HCT116 (cell line): Measurements from ENCODE around the gene ACAP2. TPM values are rescaled to one million over a fixed set of nuclear protein-coding genes. Genes with fewer than 3 reads are reported as not detected.
"Not testable (repeated sequence)": the region's sequence is repeated elsewhere in the genome, so short reads cannot be mapped to it uniquely, and the experiment has no call there.

Experiments used
- ATAC-seq: fragments of 200-7000 bp; cut with Tn5 transposase; 2 replicates; pipeline ENCODE4 v1.9.1; 2020; ENCODE audit warnings: mild to moderate bottlenecking, moderate library complexity
- BruUV-seq: library from RNA; stranded (reverse); fragments of 400-500 nt; replicated peaks from 2 replicates; lab custom pipeline; 2021; lab: Mats Ljungman, UMichigan
- CTCF ChIA-PET: fragments of 300-600 bp; sonication (Branson Sonifier 250); formaldehyde crosslinking; loops from one replicate; lab custom pipeline; 2021; ENCODE audit warnings: antibody characterized with exemption; lab: Charles Lee
- POLR2A ChIA-PET: fragments of 300-600, 350-600 bp; sonication (Branson Sonifier 250); formaldehyde crosslinking; loops from one replicate; lab custom pipeline; 2021; ENCODE audit warnings: antibody characterized with exemption; lab: Charles Lee
- RAD21 ChIA-PET, 2 experiments: fragments of 300-600 bp; sonication (Branson Sonifier 250); formaldehyde crosslinking; loops; one replicate each; lab custom pipeline; 2023; ENCODE audit warnings: low total read pairs in 2 of 2; ENCODE audit not compliant: uncharacterized antibody in 2 of 2, unreplicated experiment in 2 of 2, low non-redundant PET in 1 of 2; lab: Charles Lee
- DNase-seq: peaks from one replicate; pipeline ENCODE4 v3.0.0-alpha.2; 2010; ENCODE audit warnings: low read depth, low spot score
- H2AFZ ChIP-seq: fragments of 200-600 bp; shearing (Covaris generic), sonication (generic); 2 replicates; pipeline ENCODE4 v1.6.1; 2017; ENCODE audit warnings: low read depth, mixed run types, mixed read lengths, antibody characterized with exemption, low read length; ENCODE audit not compliant: poor library complexity, severe bottlenecking
- H3K27ac ChIP-seq: 2 replicates; pipeline ENCODE4 v1.5.1; 2012; ENCODE audit warnings: low read depth, low read length
- H3K27me3 ChIP-seq: fragments of 200-600 bp; sonication (generic); 2 replicates; pipeline ENCODE4 v1.6.1; 2016; ENCODE audit warnings: mixed run types, low read length, mixed read lengths; ENCODE audit not compliant: insufficient read depth
- H3K36me3 ChIP-seq, 2 experiments: fragments of 200-500 bp in 1 of 2; fragments of 200-600 bp in 1 of 2; sonication (Bioruptor generic) in 1 of 2; sonication (generic) in 1 of 2; 2 replicates each; pipeline versions ENCODE4 v1.5.1 to v1.6.1; 2014 to 2016; ENCODE audit warnings: low read length in 2 of 2, inconsistent platforms in 1 of 2, mixed read lengths in 1 of 2, mixed run types in 1 of 2; ENCODE audit not compliant: insufficient read depth in 2 of 2, control insufficient read depth in 1 of 2
- H3K4me1 ChIP-seq, 2 experiments: fragments of 200-600 bp in 1 of 2; sonication (generic) in 1 of 2; 2 replicates each; pipeline versions ENCODE4 v1.5.1 to v1.6.1; 2012 to 2017; ENCODE audit warnings: low read length in 2 of 2, inconsistent platforms in 1 of 2, mild to moderate bottlenecking in 1 of 2, mixed read lengths in 1 of 2, mixed run types in 1 of 2, moderate library complexity in 1 of 2; ENCODE audit not compliant: insufficient read depth in 2 of 2, control insufficient read depth in 1 of 2
- H3K4me2 ChIP-seq: fragments of 200-600 bp; sonication (generic); 2 replicates; pipeline ENCODE4 v1.6.1; 2017; ENCODE audit warnings: mixed run types, low read length, mixed read lengths
- H3K4me3 ChIP-seq, 2 experiments: fragments of 200-600 bp in 1 of 2; sonication (generic) in 1 of 2; replicated peaks in 1 of 2; 2 replicates each; pipeline ENCODE4 v1.5.1; 2011 to 2016; ENCODE audit warnings: low read length in 2 of 2, control low read depth in 1 of 2, low read depth in 1 of 2, mild to moderate bottlenecking in 1 of 2, mixed read lengths in 1 of 2, mixed run types in 1 of 2
- H3K79me2 ChIP-seq: fragments of 200-600 bp; sonication (generic); 2 replicates; pipeline ENCODE4 v1.6.1; 2017; ENCODE audit warnings: mild to moderate bottlenecking, mixed run types, low read length, moderate library complexity, mixed read lengths; ENCODE audit not compliant: insufficient read depth
- H3K9ac ChIP-seq: fragments of 200-600 bp; sonication (generic); 2 replicates; pipeline ENCODE4 v1.6.1; 2016; ENCODE audit warnings: low read length, mixed read lengths
- H3K9me2 ChIP-seq: fragments of 200-600 bp; sonication (generic), shearing (Covaris generic); 2 replicates; pipeline ENCODE4 v1.6.1; 2017; ENCODE audit warnings: mixed run types, mild to moderate bottlenecking, moderate library complexity; ENCODE audit not compliant: insufficient read depth
- H3K9me3 ChIP-seq, 2 experiments: fragments of 200-500 bp in 1 of 2; fragments of 200-600 bp in 1 of 2; sonication (Bioruptor generic) in 1 of 2; sonication (generic) in 1 of 2; 2 replicates each; pipeline ENCODE4 v1.6.1; 2014 to 2017; ENCODE audit warnings: low read length in 2 of 2, mixed read lengths in 2 of 2, inconsistent platforms in 1 of 2, low read depth in 1 of 2, mild to moderate bottlenecking in 1 of 2, mixed run types in 1 of 2, moderate library complexity in 1 of 2; ENCODE audit not compliant: control insufficient read depth in 1 of 2, insufficient read depth in 1 of 2
- H4K20me1 ChIP-seq: fragments of 200-600 bp; sonication (generic), shearing (Covaris generic); 2 replicates; pipeline ENCODE4 v1.6.1; 2017; ENCODE audit warnings: mixed run types, mild to moderate bottlenecking, moderate library complexity; ENCODE audit not compliant: insufficient read depth
- CBX3 ChIP-seq: IDR thresholded peaks from 2 replicates; pipeline ENCODE4 v1.6.1; 2012; ENCODE audit warnings: low read depth
- FOSL1 ChIP-seq: IDR thresholded peaks from 2 replicates; pipeline ENCODE4 v1.6.1; 2012; ENCODE audit warnings: low read depth
- JUND ChIP-seq: IDR thresholded peaks from 2 replicates; pipeline ENCODE4 v1.6.1; 2012
- ZFX ChIP-seq: fragments of 450-650 bp; IDR thresholded peaks from 2 replicates; pipeline ENCODE4 v1.6.1; 2017
- ZNF274 ChIP-seq: fragments of 200-500 bp; sonication (Bioruptor generic); IDR thresholded peaks from 2 replicates; pipeline ENCODE4 v1.6.1; 2014; ENCODE audit warnings: mild to moderate bottlenecking, low read depth, low read length, inconsistent platforms
- intact Hi-C: fragments of 100-400 bp; cut with micrococcal nuclease; formaldehyde crosslinking; loops from 2 replicates; pipeline ENCODE4 v1.10.0; 2022
- total RNA-seq: library from RNA; stranded (reverse); gene quantifications from one replicate; pipeline ENCODE4 v1.2.1, GENCODE V29; 2021; ENCODE audit not compliant: unreplicated experiment
- TF ChIP-seq, protein P1 (sequence below): IDR thresholded peaks from 2 replicates; pipeline ENCODE4 v1.6.1; 2012; ENCODE audit warnings: low read depth

Gene ACAP2
- total RNA-seq, 1 experiment from 2014 or later: 43.0 TPM

DNA sequence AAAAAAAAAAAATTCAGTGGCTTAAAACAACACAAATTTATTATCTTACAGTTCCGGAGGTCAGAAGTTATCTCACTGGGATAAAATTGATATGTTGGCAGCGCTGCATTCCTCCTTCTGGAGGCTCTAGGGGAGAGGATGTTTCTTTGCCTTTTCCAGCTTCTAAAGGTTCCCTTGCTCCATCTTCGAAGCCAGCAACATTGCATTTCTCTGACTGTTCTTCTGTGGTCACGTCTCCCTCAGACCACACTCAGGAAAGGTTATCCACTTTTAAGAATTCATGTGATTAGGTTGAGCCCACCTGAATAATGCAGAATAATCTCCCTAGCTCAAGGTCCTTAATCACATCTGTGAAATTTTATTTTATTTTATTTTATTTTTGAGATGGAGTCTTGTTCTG, 23.4 kb upstream of the ACAP2 start:
- Histone ChIP-seq H3K27ac (no peak overlapping the region), H2AFZ (no peak overlapping the region), H3K27me3 (no peaks in the 10 kb centered on the region; the same call in 1 of the 2 replicates), H3K9me3 (no peaks in the 10 kb centered on the region), H3K4me3 (no peak overlapping the region), H3K79me2 (no peaks in the 10 kb centered on the region), H3K4me2 (no peak overlapping the region), H3K4me1 (peaks cover 0 to 11% of the 10 kb centered on the region in 2 experiments; a peak in 1 of 4 replicates)
- DNase-seq: no peak
- no peak for ATAC-seq
- intact Hi-C loops: no loop called here
- TF ChIP-seq CBX3 (no peak), ZFX (no peak), ZNF274 (no peak)
- TF ChIP-seq, protein P1, sequence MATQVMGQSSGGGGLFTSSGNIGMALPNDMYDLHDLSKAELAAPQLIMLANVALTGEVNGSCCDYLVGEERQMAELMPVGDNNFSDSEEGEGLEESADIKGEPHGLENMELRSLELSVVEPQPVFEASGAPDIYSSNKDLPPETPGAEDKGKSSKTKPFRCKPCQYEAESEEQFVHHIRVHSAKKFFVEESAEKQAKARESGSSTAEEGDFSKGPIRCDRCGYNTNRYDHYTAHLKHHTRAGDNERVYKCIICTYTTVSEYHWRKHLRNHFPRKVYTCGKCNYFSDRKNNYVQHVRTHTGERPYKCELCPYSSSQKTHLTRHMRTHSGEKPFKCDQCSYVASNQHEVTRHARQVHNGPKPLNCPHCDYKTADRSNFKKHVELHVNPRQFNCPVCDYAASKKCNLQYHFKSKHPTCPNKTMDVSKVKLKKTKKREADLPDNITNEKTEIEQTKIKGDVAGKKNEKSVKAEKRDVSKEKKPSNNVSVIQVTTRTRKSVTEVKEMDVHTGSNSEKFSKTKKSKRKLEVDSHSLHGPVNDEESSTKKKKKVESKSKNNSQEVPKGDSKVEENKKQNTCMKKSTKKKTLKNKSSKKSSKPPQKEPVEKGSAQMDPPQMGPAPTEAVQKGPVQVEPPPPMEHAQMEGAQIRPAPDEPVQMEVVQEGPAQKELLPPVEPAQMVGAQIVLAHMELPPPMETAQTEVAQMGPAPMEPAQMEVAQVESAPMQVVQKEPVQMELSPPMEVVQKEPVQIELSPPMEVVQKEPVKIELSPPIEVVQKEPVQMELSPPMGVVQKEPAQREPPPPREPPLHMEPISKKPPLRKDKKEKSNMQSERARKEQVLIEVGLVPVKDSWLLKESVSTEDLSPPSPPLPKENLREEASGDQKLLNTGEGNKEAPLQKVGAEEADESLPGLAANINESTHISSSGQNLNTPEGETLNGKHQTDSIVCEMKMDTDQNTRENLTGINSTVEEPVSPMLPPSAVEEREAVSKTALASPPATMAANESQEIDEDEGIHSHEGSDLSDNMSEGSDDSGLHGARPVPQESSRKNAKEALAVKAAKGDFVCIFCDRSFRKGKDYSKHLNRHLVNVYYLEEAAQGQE: no peak
- TF ChIP-seq, all 23 proteins: peak for 0
- Histone ChIP-seq H3K9me2 (no peaks in the 10 kb centered on the region), H3K36me3 (no peaks in the 10 kb centered on the region), H3K9ac (no peak overlapping the region), H4K20me1 (no peaks in the 10 kb centered on the region)
- no TSS peak for BruUV-seq
- ChIA-PET CTCF (no interaction called here), RAD21 (no interaction called here), POLR2A (no interaction called here)

DNA sequence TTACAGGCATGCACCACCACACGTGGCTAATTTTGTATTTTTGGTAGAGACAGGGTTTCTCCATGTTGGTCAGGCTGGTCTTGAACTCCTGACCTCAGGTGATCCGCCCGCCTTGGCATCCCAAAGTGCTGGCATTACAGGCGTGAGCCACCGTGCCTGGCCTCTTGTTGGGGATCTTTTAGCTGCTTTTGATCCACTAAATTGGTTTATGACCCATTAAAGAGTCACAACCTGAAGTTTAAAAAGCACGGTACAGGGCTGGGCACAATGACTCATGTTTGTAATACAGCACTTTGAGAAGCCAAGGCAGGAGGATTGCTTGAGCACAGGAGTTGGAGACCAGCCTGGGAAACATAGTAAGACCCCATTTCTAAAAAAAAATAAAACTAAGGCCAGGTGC, 20.1 kb upstream of the ACAP2 start:
- H3K27me3 ChIP-seq, DNase-seq, H3K9me2 ChIP-seq, BruUV-seq, RAD21 ChIA-PET, H3K36me3 ChIP-seq, H3K9ac ChIP-seq, POLR2A ChIA-PET, H3K79me2 ChIP-seq, H4K20me1 ChIP-seq, H3K4me3 ChIP-seq, H3K27ac ChIP-seq, H2AFZ ChIP-seq, intact Hi-C loops, H3K9me3 ChIP-seq: not testable (repeated sequence)
- Histone ChIP-seq H3K4me2 (peak overlapping the region; percentile 12; the same call in 1 of the 2 replicates), H3K4me1 (peaks cover 0 to 11% of the 10 kb centered on the region in 2 experiments; a peak in 1 of 4 replicates)
- CTCF ChIA-PET: interaction anchor here (0.9 kb wide), 1 partner anchor 192 kb away, joined by 3 read pairs; the partner anchor contains the start of gene XXYLT1
- TF ChIP-seq JUND (peak; percentile 24; the same call in 1 of the 2 replicates), FOSL1 (peak; percentile 37; the same call in 1 of the 2 replicates)
- peak; percentile 66 for ATAC-seq
